ENCODE results near the gene CACNG3. TPM values are rescaled to one million over a fixed set of nuclear protein-coding genes. Genes with fewer than 3 reads are reported as not detected.

CACNG3 gene
- total RNA-seq, 1 donor from 2014 or later, result not detected

DNA sequence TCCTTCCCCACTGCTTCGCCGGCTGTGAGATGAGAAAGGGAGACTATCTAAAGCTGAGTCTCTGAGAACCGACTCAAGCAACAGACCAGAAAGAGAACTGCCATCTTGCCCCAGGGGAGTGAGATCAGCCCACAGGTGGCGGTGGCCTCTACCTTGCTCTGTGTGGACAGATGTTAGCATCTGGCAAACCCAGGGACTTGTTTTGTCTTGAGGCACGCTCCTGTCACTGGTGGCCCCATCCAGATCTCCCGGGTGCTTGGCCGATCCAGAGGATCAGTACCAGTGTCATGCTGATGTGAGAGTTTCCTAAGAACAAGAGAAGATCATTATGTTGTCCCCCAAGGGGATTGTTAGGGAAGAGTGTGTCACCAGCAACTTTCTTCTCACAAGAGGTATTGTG, 101.4 kb downstream of the CACNG3 start:
- ATAC-seq, result no peak
- TF ChIP-seq CTCF (IDR thresholded peaks at IDR 0.05), result no peak
- no peaks in the 10 kb centered on the region for H3K4me1 ChIP-seq

GRCh38 chr16:24358117-24358516, 102.0 kb downstream of the CACNG3 start:
- no peak for DNase-seq
- no peak overlapping the region for H3K4me3 ChIP-seq
- no peak overlapping the region for H3K27ac ChIP-seq
- no peak for TF ChIP-seq CTCF (IDR thresholded peaks at IDR 0.05)
- intact Hi-C loops (cut with DNase I), result no loop called here
- H3K27me3 ChIP-seq, result peaks cover 3% of the 10 kb centered on the region
- no peaks in the 10 kb centered on the region for H3K36me3 ChIP-seq
- H3K9me3 ChIP-seq, result no peaks in the 10 kb centered on the region
- no peak for ATAC-seq
- no peaks in the 10 kb centered on the region for H3K4me1 ChIP-seq

More for the DNA sequence above, 101.4 kb downstream of the CACNG3 start:
- Histone ChIP-seq H3K36me3 (no peaks in the 10 kb centered on the region), H3K27ac (no peak overlapping the region), H3K27me3 (peaks cover 3% of the 10 kb centered on the region), H3K9me3 (no peaks in the 10 kb centered on the region), H3K4me3 (no peak overlapping the region)
- intact Hi-C loops (cut with DNase I), result no loop called here
- no peak for DNase-seq

DNA sequence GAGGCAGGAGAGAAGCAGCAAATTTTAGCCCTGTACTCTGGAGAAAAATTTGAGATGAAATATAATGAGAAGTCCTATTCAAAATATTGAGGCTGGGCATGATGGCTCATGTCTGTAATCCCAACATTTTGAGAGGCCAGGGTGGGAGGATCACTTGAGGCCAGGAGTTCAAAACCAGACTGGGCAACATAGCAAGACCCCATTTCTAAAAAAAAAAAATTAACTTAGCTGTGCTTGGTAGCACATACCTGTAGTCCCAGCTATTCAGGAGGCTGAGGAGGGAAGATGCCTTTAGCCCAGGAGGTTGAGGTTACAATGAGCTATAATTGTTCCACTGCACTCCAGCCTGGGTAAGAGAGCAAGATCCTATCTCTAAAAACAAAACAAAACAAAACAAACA, 103.4 kb downstream of the CACNG3 start:
- no peak for DNase-seq
- Histone ChIP-seq H3K4me3 (no peak overlapping the region), H3K9me3 (no peaks in the 10 kb centered on the region), H3K36me3 (no peaks in the 10 kb centered on the region), H3K27me3 (peaks cover 3% of the 10 kb centered on the region), H3K27ac (no peak overlapping the region), H3K4me1 (no peaks in the 10 kb centered on the region)
- ATAC-seq, result no peak
- intact Hi-C loops (cut with DNase I), result no loop called here
- TF ChIP-seq CTCF (IDR thresholded peaks at IDR 0.05), result no peak

DNA sequence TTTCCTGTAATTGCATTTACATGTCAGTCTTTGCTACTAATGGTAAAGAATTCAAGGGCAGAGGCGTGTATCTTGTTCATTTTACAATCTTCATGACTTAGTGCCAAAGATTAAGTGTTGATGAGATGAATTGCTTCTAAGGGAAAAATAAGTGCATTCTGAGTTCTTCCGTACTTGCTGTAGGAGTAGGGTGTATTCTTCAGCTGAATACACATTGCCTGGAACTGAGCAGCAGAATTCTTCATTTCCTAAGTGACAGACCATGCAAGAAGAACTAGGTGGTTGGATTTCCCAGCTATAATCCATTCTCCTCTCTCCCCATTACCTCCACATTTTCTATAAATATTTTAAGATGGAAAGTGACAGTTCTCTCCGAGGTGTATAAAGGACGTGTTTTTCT, 104.8 kb downstream of the CACNG3 start:
- Histone ChIP-seq H3K4me1 (no peaks in the 10 kb centered on the region), H3K9me3 (no peaks in the 10 kb centered on the region), H3K27ac (no peak overlapping the region), H3K4me3 (no peak overlapping the region), H3K36me3 (no peaks in the 10 kb centered on the region), H3K27me3 (peaks cover 3% of the 10 kb centered on the region)
- ATAC-seq (no peak), DNase-seq (no peak)
- TF ChIP-seq CTCF (IDR thresholded peaks at IDR 0.05), result no peak
- intact Hi-C loops (cut with DNase I), result no loop called here

- Histone ChIP-seq H3K4me3 (no peak overlapping the region), H3K36me3 (no peaks in the 10 kb centered on the region), H3K4me1 (no peaks in the 10 kb centered on the region), H3K27ac (no peak overlapping the region), H3K27me3 (peaks cover 3% of the 10 kb centered on the region), H3K9me3 (no peaks in the 10 kb centered on the region)
- no peak for TF ChIP-seq CTCF (IDR thresholded peaks at IDR 0.05)
- ATAC-seq (no peak), DNase-seq (no peak)
- intact Hi-C loops (cut with DNase I), result no loop called here
Observed at GRCh38 chr16:24364596-24364995, 108.5 kb downstream of the CACNG3 start.

- TF ChIP-seq CTCF (IDR thresholded peaks at IDR 0.05), result no peak
- ATAC-seq, result no peak
- H3K4me3 ChIP-seq, result no peak overlapping the region
- DNase-seq, result no peak
- intact Hi-C loops (cut with DNase I), result no loop called here
- no peaks in the 10 kb centered on the region for H3K4me1 ChIP-seq
- H3K27ac ChIP-seq, result no peak overlapping the region
- peaks cover 3% of the 10 kb centered on the region for H3K27me3 ChIP-seq
- H3K36me3 ChIP-seq, result no peaks in the 10 kb centered on the region
- no peaks in the 10 kb centered on the region for H3K9me3 ChIP-seq
Observed at GRCh38 chr16:24367186-24367710, 111.1 kb downstream of the CACNG3 start.
